HepG2 (cell line): ENCODE results near the gene BLVRA. TPM values are rescaled to one million over a fixed set of nuclear protein-coding genes. Genes with fewer than 3 reads are reported as not detected.
A peak's percentile ranks its signal among the peaks of the same experiment; 100 is the strongest.

Source experiments
- BCL6 ChIP-seq: IDR thresholded peaks from 2 replicates; pipeline ENCODE4 v1.6.1; 2016; ENCODE audit warnings: missing genetic modification reagents, missing compliant biosample characterization
- FLYWCH1 ChIP-seq: sonication (generic); formaldehyde crosslinking; IDR thresholded peaks from 2 replicates; pipeline ENCODE4 v1.8.1; 2023; ENCODE audit warnings: mild to moderate bottlenecking, missing genetic modification reagents
- HES4 ChIP-seq: sonication (generic); formaldehyde crosslinking; IDR thresholded peaks from 2 replicates; pipeline ENCODE4 v1.9.0; 2021; ENCODE audit warnings: mild to moderate bottlenecking, missing genetic modification reagents, borderline replicate concordance
- JUNB ChIP-seq: sonication (generic); formaldehyde crosslinking; IDR thresholded peaks from 2 replicates; pipeline ENCODE4 v1.8.0; 2022; ENCODE audit warnings: missing genetic modification reagents, mild to moderate bottlenecking, borderline replicate concordance
- KLF12 ChIP-seq: sonication (generic); formaldehyde crosslinking; IDR thresholded peaks from 2 replicates; pipeline ENCODE4 v1.4.0; 2020; ENCODE audit warnings: missing genetic modification reagents, borderline replicate concordance
- MBD4 ChIP-seq: IDR thresholded peaks from 2 replicates; pipeline ENCODE4 v1.6.1; 2012; ENCODE audit warnings: low read length, inconsistent platforms, borderline replicate concordance
- MIER2 ChIP-seq: IDR thresholded peaks from 2 replicates; pipeline ENCODE4 v1.6.1; 2016; ENCODE audit warnings: missing biosample characterization, missing genetic modification reagents
- PAWR ChIP-seq: sonication (generic); formaldehyde crosslinking; IDR thresholded peaks from 2 replicates; pipeline ENCODE4 v1.4.0; 2020; ENCODE audit warnings: missing genetic modification reagents, mild to moderate bottlenecking, borderline replicate concordance
- RXRA ChIP-seq: sonication (generic); formaldehyde crosslinking; IDR thresholded peaks from 2 replicates; pipeline ENCODE4 v1.5.1; 2020; ENCODE audit warnings: missing genetic modification reagents
- SIX4 ChIP-seq: sonication (generic); formaldehyde crosslinking; IDR thresholded peaks from 2 replicates; pipeline ENCODE4 v1.4.0; 2020; ENCODE audit warnings: missing genetic modification reagents
- SMC3 ChIP-seq: IDR thresholded peaks from 2 replicates; pipeline ENCODE4 v1.6.1; 2011; ENCODE audit warnings: low read length, improper control_type of control experiment
- TARDBP ChIP-seq: sonication (generic); formaldehyde crosslinking; IDR thresholded peaks from 2 replicates; pipeline ENCODE4 v1.8.0; 2022; ENCODE audit warnings: mild to moderate bottlenecking, missing genetic modification reagents
- THAP11 ChIP-seq: IDR thresholded peaks from 2 replicates; pipeline ENCODE4 v1.6.1; 2016; ENCODE audit warnings: missing biosample characterization, missing genetic modification reagents
- ZNF232 ChIP-seq: sonication (generic); formaldehyde crosslinking; IDR thresholded peaks from 2 replicates; pipeline ENCODE4 v1.4.0; 2020; ENCODE audit warnings: missing genetic modification reagents, borderline replicate concordance
- ZNF234 ChIP-seq: sonication (generic); formaldehyde crosslinking; conservative IDR thresholded peaks from 2 replicates; pipeline ENCODE4 v1.5.1; 2020; ENCODE audit warnings: mild to moderate bottlenecking, missing genetic modification reagents
- ZNF468 ChIP-seq: sonication (generic); formaldehyde crosslinking; IDR thresholded peaks from 2 replicates; pipeline ENCODE4 v1.8.0; 2022; ENCODE audit warnings: mild to moderate bottlenecking, moderate library complexity, missing genetic modification reagents
- ZNF530 ChIP-seq: sonication (generic); formaldehyde crosslinking; IDR thresholded peaks from 2 replicates; pipeline ENCODE4 v1.5.0; 2020; ENCODE audit warnings: low read depth, mild to moderate bottlenecking, missing genetic modification reagents
- ZSCAN25 ChIP-seq: sonication (generic); formaldehyde crosslinking; IDR thresholded peaks from 2 replicates; pipeline ENCODE4 v1.8.0; 2022; ENCODE audit warnings: mild to moderate bottlenecking, missing genetic modification reagents
- polyA plus RNA-seq, 8 experiments: library from polyadenylated mRNA; depleted of rRNA in 3 of 8; stranded (reverse) in 7 of 8; unstranded in 1 of 8; fragments of >200 nt; fragmentation: Illumina TruSeq in 4 of 8; extraction: Trizol in 4 of 8; gene quantifications; 2 replicates each; pipeline versions ENCODE4 v1.2.1 to v1.2.3, GENCODE V29; 2011 to 2016; ENCODE audit warnings: low read depth in 4 of 8, missing spikeins in 1 of 8, mixed read lengths in 1 of 8; ENCODE audit not compliant: insufficient read depth in 1 of 8
- total RNA-seq, 5 experiments: library from RNA; depleted of rRNA; stranded (reverse); fragments of >200 nt; fragmentation: Illumina TruSeq; extraction: Trizol; gene quantifications; 2 replicates each; pipeline ENCODE4 v1.2.3, GENCODE V29; 2016; ENCODE audit warnings: low read depth in 1 of 5
- TF ChIP-seq, protein P1 (sequence below): sonication (generic); formaldehyde crosslinking; IDR thresholded peaks from 2 replicates; pipeline ENCODE4 v1.4.0; 2020; ENCODE audit warnings: missing genetic modification reagents, borderline replicate concordance
- TF ChIP-seq, protein P2 (sequence below): sonication (generic); formaldehyde crosslinking; IDR thresholded peaks from 2 replicates; pipeline ENCODE4 v1.4.0; 2020; ENCODE audit warnings: missing genetic modification reagents
- TF ChIP-seq, protein P3 (sequence below): IDR thresholded peaks from 2 replicates; pipeline ENCODE4 v1.6.1; 2016; ENCODE audit warnings: low read depth, control low read depth
- TF ChIP-seq, protein P4 (sequence below): sonication (generic); formaldehyde crosslinking; IDR thresholded peaks from 2 replicates; pipeline ENCODE4 v1.5.1; 2020; ENCODE audit warnings: mild to moderate bottlenecking, moderate library complexity, missing genetic modification reagents

Gene BLVRA
- total and polyA plus RNA-seq, 2 of the 13 experiments (the other 11 are each of a cell fraction or from before 2014, with no cell fraction given), result 39.2 to 64.2 TPM

DNA sequence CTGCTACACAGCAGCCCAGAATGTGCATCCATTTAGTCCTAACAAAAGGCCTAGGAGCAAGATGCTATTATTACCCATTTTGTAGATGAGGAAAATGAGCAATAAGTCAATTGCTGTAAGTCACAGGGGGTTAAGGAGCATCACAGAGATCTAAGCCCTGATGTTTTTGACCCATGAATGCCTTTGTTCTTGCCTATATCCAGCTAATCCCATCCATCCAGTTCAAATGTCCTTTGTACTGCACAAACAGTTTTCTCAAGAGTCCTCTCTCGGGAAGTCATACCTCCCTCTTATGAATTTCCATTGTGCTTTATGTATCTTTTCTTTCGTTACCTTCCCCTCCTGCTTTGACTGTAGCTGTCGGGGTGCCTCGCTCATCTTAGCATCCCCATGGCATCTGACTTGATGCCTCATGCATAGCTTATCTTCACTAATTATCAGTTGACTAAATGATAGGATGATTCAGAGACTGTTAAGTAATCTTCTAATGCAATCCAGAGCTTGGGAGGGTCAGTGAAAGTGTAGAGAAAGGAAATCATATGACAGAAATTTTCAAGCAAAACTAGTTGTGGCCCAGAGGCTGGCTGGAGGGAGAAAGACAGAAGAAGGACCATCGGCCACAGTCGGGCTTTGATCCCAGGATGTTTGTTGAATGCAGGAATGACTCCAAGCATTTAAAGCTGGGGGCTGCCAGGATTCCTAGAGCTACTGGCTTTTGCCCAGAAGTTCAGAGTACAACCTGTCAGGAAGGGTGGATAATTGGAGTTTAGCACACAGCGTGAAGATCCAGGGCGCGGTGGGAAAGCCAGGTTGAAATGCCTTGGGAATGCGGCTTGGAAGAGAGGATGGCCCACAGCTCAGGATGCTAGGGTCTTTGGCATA is 23.5 kb downstream of the BLVRA start (continued):
- TF ChIP-seq, protein P1, sequence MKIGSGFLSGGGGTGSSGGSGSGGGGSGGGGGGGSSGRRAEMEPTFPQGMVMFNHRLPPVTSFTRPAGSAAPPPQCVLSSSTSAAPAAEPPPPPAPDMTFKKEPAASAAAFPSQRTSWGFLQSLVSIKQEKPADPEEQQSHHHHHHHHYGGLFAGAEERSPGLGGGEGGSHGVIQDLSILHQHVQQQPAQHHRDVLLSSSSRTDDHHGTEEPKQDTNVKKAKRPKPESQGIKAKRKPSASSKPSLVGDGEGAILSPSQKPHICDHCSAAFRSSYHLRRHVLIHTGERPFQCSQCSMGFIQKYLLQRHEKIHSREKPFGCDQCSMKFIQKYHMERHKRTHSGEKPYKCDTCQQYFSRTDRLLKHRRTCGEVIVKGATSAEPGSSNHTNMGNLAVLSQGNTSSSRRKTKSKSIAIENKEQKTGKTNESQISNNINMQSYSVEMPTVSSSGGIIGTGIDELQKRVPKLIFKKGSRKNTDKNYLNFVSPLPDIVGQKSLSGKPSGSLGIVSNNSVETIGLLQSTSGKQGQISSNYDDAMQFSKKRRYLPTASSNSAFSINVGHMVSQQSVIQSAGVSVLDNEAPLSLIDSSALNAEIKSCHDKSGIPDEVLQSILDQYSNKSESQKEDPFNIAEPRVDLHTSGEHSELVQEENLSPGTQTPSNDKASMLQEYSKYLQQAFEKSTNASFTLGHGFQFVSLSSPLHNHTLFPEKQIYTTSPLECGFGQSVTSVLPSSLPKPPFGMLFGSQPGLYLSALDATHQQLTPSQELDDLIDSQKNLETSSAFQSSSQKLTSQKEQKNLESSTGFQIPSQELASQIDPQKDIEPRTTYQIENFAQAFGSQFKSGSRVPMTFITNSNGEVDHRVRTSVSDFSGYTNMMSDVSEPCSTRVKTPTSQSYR (CRISPR knock-in tag), result peak; percentile 63
- TF ChIP-seq PAWR (CRISPR knock-in tag), result no peak
- peak; percentile 99 for TF ChIP-seq BCL6 (CRISPR knock-in tag)
- 0 out of 2 replicates have a peak, but pooled peaks have one; percentile 26 for TF ChIP-seq SMC3
- no peak for TF ChIP-seq HES4
- TF ChIP-seq, protein P2, sequence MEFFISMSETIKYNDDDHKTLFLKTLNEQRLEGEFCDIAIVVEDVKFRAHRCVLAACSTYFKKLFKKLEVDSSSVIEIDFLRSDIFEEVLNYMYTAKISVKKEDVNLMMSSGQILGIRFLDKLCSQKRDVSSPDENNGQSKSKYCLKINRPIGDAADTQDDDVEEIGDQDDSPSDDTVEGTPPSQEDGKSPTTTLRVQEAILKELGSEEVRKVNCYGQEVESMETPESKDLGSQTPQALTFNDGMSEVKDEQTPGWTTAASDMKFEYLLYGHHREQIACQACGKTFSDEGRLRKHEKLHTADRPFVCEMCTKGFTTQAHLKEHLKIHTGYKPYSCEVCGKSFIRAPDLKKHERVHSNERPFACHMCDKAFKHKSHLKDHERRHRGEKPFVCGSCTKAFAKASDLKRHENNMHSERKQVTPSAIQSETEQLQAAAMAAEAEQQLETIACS (CRISPR knock-in tag), result no peak
- TF ChIP-seq MBD4, result peak; percentile 29; the same call in 1 of the 2 replicates
- no peak for TF ChIP-seq ZNF232 (CRISPR knock-in tag)
- no peak for TF ChIP-seq SIX4 (CRISPR knock-in tag)
- no peak for TF ChIP-seq JUNB (CRISPR knock-in tag)
- no peak for TF ChIP-seq ZNF234 (CRISPR knock-in tag)
- TF ChIP-seq ZSCAN25 (CRISPR knock-in tag), result no peak
- no peak for TF ChIP-seq FLYWCH1 (CRISPR knock-in tag)
- TF ChIP-seq, protein P3, sequence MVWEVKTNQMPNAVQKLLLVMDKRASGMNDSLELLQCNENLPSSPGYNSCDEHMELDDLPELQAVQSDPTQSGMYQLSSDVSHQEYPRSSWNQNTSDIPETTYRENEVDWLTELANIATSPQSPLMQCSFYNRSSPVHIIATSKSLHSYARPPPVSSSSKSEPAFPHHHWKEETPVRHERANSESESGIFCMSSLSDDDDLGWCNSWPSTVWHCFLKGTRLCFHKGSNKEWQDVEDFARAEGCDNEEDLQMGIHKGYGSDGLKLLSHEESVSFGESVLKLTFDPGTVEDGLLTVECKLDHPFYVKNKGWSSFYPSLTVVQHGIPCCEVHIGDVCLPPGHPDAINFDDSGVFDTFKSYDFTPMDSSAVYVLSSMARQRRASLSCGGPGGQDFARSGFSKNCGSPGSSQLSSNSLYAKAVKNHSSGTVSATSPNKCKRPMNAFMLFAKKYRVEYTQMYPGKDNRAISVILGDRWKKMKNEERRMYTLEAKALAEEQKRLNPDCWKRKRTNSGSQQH (CRISPR knock-in tag), result no peak
- peak; percentile 35; the same call in 1 of the 2 replicates for TF ChIP-seq RXRA
- TF ChIP-seq TARDBP (CRISPR knock-in tag), result peak; percentile 71
- TF ChIP-seq, protein P4, sequence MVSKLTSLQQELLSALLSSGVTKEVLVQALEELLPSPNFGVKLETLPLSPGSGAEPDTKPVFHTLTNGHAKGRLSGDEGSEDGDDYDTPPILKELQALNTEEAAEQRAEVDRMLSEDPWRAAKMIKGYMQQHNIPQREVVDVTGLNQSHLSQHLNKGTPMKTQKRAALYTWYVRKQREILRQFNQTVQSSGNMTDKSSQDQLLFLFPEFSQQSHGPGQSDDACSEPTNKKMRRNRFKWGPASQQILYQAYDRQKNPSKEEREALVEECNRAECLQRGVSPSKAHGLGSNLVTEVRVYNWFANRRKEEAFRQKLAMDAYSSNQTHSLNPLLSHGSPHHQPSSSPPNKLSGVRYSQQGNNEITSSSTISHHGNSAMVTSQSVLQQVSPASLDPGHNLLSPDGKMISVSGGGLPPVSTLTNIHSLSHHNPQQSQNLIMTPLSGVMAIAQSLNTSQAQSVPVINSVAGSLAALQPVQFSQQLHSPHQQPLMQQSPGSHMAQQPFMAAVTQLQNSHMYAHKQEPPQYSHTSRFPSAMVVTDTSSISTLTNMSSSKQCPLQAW (CRISPR knock-in tag), result no peak; the same call in 1 of the 2 replicates
- no peak for TF ChIP-seq ZNF468
- no peak for TF ChIP-seq ZNF530
- peak; percentile 50 for TF ChIP-seq THAP11 (CRISPR knock-in tag)
- TF ChIP-seq KLF12 (CRISPR knock-in tag), result peak; percentile 47; the same call in 1 of the 2 replicates
- no peak for TF ChIP-seq MIER2 (CRISPR knock-in tag)
